GM18868 (cell line): ENCODE data around the gene TAOK1.

ENCODE experiments used
- ATAC-seq: cut with Tn5 transposase; IDR thresholded peaks from one replicate; pipeline ENCODE4 v1.9.1; 2021; ENCODE audit warnings: mild to moderate bottlenecking, moderate library complexity; ENCODE audit not compliant: unreplicated experiment

Gene TAOK1

DNA sequence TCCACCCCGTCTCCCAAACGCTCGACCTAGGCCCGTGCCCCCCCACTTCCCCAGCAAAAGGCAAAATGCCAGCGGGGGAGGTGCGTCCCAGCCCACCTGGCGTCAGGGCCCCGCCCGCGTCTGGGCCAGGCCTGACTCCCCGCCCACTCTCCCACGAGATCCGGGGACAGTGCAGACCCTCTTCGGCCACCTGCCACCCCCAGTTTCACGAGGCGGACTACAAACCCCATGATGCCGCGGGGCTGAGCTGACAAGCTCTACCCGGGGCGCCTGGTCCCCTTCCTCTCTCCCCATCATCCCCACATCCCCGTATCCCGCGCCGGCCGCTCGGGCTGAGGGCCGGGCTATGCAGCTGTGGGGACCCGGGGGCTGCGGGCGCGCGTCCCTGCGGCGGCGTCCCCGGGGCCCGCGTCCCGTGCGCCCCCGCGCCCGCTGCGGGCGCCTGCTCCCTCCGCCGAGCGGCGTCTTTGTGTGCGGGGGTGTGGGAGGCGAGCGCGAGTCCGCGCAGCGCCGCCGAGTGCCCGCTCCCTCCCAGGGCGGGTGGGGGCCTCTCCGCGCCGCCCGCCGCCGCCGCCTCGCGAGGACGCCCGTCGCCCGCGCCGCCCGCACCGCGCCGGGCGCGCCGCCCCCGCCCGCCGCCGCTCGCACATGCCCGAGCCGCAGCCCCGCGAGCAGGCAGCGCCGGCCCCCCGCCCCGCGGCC is 202.8 kb downstream of the TAOK1 start, which contains the start of gene ANKRD13B:
Gene ANKRD13B, plus strand, starts transcription at position 283 of the 702 bp plus-strand sequence. CDS start 490 bp downstream, outside the sequence.
- ATAC-seq = no peak

DNA sequence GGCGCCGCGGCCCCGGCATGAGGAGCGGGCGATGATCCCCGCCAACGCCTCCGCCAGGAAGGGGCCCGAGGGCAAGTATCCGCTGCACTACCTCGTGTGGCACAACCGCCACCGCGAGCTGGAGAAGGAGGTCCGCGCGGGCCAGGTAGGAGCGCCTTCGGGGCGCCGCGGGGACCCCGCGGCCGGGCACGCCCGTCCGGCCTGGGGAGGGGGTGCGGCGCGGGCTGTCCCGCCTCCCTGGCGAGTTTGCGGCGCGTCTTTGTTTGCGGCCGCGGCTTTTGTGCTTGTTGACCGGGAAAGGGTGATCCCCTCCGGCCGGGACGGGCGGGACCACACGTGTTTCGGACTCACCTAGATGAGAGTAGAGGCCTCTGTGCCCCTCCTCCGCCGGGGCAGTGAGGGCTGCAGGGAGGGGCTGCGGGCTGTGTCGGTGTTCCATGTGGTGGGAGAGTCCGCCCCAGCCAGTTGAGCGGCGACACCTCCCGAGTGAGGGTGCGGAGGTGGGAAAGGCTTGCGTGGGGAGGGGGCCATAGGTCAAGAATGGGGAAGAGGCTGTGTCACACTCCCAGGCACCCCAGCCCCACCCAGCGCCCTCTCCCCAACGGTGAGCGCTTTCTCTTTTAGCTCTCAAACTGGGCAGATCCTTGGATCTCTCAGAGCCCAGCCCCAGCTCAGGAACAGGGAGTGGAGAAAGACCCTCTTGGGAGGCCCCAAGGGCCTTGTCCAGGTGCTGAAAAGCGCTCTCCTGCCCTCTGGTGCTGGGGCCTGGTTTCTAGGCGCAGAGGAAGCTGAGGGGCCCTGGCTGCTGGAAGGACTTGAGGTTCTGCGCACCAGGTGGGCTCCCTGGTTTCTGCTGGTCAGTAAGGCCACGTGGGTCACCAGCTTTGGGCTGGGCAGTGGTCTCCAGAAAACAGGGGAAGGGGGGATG is 203.7 kb downstream of the TAOK1 start:
- no peak for ATAC-seq

DNA sequence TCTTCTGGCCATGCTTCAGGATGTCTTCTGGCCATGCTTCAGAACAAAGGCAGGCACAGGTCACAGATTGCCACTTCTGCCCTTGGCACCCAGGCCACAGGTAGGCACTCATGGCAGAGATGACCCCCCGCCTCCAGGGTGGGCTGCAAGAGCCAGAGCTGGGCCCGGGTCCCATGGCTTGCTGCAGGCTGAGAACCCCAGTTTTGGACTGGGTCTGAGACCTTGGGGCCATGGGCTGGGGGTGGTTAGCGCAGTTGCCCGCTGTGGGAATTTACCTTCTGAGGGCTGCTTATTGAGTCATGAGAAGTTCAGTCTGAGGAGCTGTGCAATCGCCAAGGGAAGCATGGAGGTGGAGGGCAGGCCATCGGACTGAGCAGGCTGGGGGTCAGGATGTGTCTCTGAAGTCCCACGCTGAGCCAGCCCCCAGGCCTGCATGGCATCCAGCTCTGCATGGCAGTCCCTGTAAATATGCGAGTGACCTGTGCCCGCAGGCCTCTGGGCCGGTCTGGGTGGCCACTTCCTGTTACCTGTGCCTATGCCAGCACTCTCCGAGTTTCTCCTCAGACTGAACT is 204.4 kb downstream of the TAOK1 start:
- ATAC-seq = no peak

DNA sequence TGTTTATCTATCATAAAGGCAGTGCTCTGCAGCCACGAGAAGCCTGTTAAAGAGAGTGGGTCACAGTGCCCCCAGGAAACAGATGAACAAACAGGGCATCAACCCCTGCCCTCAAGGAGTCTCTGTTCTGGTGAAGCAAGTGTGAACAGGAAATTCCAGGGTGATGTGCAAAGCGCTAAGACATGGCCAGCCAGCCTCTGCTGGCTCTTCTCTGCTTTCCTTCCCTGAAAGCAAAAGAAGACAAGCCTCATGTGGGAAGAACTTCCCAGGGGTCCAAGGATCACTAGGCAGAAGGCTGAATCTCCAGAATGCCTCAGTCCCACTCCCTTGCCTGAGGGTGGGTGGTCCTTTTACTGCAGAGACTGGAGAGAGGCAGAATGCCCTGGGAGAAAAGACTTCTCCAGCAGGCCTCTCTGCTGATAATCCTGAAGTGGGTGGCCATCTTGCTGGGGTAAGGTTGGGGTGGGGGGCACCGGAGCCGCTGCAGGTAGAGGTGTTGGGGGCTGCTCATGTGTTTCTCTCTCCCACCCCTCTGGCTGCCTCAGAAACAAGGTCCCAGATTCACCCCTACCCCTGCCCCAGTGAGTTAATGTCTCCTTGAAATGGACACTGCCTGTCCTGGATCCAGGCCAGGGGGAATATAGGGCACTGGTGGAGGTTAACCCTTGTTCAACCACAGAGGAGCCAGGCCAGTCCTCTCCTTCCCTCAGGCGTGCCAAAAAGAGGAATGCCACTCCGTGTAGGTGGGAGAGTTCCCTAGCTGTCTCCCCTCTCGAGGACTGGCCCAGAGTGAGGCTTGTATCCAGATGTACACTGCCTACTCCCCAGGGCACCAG is 205.2 kb downstream of the TAOK1 start:
- no peak for ATAC-seq

DNA sequence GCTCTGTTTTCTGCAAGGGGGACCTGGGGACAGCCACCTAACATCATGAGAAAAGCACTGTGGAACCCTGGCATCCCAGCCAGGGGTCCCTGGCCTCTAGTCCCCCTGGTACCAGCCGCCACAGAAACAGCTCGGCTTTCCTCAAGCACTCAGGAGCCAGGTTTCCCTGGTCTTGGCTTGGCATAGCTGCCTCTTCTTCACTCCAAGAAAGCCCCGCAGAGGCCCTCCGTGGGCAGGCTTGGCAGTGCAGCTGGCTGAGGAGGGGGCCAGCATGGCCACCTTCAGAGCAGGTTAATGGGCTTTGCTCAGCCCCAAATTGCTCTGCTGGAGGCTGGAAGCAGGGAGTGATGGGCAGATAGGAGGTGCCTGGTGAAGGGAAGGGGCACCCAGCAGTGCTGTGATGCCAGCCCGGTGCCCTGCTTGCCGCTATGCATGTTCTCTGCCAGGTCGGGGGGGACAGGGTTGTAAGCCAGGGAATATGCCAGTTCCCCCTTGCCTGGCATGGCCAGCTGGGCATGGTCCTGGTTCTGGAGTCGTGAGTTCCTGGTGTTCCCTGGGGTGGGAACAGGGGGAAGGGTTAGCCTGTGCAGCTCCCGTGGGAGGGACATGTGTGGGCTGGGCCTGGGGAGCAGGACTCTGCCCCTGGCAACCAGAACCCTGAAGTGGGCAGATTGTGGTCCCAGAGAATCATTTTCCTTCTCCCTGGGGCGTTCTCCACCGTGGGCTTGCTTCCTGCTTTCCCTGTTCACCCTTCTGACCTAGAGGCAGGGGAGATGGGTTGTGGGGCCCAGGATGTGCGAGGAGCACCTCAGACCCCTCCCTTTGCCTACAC is 206.0 kb downstream of the TAOK1 start:
- no peak for ATAC-seq

DNA sequence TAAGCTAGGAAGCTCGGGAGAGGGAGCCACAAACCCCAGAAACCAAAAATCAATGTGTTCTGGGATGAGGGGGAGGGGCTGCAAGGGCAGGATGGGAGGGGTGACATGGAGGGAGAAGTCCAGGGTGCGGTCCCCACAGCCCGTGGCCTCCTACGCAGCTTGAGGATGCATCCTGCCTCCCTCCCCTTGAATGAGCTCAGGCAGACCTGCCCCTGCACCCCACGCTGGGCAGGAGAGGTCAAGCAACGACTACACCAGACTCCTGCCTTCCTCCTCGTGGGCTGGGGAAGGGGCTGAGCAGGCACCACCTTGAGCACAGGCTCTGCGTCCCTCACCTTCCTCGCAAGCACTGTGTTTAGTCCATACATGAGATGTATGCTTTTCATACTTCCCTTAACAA is 206.6 kb downstream of the TAOK1 start:
- ATAC-seq = no peak

DNA sequence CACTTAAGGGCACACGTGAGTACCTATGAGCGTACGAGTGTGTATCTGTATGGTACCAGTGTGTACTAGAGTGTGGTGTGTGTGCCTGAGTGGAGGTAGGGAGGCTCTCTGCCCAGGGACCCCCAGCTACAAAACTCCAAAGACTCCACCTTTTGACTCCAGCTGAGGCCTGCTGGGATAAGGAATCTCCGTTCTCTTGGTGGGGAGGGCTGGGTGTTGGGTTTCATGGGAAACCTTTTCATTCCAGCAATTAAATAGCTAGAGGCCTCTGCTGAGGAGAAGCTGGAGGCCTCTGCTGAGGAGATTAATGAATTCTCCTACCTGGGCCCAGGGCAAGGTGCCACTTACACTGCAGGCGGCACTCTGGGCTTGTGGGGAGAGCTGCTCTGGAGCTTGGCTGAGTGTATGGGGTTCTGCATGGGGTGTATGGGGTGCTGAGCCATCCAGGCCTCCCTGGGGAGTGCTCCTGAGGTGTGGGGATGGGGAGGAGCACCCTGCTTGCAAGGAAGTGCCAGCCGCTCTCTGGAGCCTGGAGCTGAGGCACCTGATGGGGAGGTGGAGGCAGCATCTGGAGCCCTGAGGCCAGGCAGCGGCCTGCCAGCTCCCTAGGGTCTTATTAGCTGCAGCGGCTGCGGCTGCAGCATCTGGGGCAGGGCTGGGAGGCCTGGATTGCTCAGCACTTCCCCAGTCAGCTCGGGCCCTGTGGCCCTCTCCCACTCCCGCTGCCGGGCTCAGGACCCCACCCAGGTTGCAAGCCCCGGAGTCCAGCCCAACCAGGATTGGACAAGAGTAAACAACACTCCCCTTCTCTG is 207.4 kb downstream of the TAOK1 start:
- no peak for ATAC-seq
